GM21529 (cell line): ENCODE results near the gene STXBP4.
"Not testable (repeated sequence)": the region's sequence is repeated elsewhere in the genome, so short reads cannot be mapped to it uniquely, and the experiment has no call there.

Experiments
- ATAC-seq: cut with Tn5 transposase; IDR thresholded peaks from one replicate; pipeline ENCODE4 v1.9.1; 2021; ENCODE audit not compliant: unreplicated experiment

STXBP4 gene

DNA sequence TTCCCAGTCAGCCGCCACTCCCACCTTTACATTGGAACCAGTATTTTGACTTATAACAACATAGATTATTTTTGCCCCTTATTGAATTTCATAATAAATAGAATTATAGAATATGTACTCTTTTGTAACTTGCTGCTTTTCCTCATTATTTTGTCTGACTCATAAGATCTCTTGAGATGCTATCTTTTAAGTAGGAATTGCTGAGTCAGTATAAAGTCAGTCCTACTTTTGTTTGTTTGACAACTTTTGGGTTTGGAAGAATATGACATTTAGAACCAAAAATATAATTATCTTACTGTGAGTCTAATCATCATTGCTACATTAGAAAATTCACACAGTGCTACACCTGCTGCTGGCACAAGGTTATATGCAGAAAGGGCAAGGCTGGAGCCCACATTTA is 69.7 kb downstream of the STXBP4 start:
- ATAC-seq = no peak

- ATAC-seq = no peak
Measured at GRCh38 chr17:55040611-55041010, 72.0 kb downstream of the STXBP4 start.

- no peak for ATAC-seq
Measured at GRCh38 chr17:55053855-55054254, 85.3 kb downstream of the STXBP4 start.

GRCh38 chr17:55054429-55054828 is 85.9 kb downstream of the STXBP4 start:
- no peak for ATAC-seq

DNA sequence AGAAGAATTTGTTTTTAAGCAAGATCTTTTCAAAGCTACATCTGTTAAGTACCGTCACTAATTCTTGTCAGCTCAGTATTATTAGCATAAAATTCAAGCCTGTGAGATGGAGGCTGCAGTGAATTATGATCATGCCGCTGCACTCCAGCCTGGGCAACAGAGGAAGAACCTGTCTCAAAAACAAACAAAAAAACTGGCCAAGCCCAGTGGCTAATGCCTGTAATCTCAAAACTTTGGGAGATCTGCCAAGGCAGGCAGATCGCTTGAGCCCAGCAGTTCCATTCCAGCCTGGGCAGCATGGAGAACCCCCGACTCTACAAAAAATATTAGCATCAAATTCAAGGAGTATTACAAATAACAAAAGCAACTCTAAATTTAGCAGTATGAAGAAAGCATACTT is 88.0 kb downstream of the STXBP4 start:
- ATAC-seq = no peak

GRCh38 chr17:55057184-55057583 is 88.6 kb downstream of the STXBP4 start:
- no peak for ATAC-seq

DNA sequence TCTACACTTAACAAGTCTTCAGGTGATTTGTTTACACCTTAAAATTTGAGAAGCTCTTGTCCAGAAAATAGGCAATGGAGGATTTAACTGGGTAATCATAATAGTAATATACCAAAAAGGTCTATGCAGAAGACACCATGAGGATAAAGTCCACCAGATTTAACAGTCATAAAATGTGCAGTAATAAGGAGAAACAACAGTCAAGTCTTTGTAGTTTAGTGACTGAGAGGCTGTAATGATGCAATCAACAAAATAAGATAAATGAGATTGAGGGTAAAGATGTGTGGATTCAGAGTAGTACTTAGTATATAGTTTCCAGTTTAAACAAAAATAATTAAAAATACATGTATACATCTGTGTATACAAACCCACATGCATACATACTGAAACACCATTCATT is 91.2 kb downstream of the STXBP4 start:
- ATAC-seq = no peak

DNA sequence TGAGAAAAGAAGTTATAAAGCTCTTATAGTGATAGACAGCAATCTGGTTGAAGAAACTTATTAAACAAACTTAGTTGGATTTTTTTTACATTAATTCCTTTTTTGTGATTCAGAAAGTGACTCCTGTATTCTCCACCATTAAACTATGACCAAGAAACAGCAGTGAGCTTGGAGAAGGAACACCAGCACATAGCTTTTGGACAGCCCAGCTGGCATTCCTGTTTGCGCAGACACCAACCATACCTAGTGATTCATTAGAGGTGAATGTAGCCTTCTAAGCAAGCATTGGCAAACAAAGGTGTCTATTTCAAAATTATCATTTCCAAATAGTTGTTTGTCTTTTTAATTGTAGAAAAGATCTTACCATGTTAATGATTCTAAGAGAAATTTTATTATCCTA is 94.4 kb downstream of the STXBP4 start:
- no peak for ATAC-seq

- ATAC-seq = no peak
Measured at GRCh38 chr17:55063885-55064874, 95.6 kb downstream of the STXBP4 start.

DNA sequence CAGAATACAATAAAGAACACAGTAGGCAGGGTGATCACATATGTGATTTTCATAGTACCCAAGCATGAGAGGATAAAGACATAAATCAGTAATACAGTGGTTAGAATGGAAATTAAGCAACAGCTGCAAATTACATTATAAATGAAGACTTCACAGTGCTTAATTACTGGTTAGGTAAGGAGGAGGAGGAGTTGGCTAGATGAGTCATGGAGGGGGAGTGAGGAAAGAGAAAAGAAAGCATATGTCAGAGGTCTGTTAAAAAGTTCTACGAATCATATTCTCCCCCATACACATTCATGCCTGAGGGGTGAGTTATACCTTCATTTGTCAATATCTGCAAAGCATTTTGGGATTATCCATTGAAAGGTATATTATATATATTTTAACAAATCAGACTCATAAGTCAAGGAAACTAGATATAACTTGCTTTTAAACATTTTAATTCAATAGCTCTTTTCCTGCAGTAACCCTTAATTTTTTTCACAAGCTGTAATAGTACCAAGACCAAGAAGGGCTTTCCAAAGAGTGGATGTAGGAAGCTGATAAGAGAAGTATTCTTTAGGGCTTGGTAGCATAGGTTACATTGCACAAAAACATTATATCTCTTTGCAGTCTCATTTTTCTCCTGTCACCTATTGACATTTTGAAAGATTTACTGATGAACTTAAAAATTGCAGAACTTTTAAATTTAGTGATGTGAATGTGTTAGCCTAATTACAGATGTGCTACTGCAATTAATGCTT is 99.3 kb downstream of the STXBP4 start:
- ATAC-seq = no peak

GRCh38 chr17:55068862-55069811 is 100.6 kb downstream of the STXBP4 start:
- ATAC-seq = no peak

GRCh38 chr17:55069983-55070529 is 101.5 kb downstream of the STXBP4 start:
- ATAC-seq = no peak

GRCh38 chr17:55072898-55073297 is 104.3 kb downstream of the STXBP4 start:
- no peak for ATAC-seq

DNA sequence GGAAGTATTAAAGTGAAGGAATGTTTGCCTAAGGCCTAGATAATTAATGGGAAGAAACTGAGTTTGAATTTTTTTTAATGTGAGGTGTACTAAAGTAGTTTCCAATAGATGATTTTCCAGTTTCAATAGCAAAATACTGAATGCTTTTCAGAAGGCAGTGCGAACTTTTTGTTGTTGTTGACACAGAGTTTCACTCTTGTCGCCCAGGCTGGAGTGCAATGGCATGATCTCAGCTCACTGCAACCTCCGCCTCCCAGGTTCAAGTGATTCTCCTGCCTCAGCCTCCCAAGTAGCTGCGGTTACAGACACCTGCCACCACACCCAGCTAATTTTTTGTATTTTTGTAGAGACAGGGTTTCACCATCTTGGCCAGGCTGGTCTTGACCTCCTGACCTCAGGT is 104.9 kb downstream of the STXBP4 start:
- not testable (repeated sequence) for ATAC-seq

DNA sequence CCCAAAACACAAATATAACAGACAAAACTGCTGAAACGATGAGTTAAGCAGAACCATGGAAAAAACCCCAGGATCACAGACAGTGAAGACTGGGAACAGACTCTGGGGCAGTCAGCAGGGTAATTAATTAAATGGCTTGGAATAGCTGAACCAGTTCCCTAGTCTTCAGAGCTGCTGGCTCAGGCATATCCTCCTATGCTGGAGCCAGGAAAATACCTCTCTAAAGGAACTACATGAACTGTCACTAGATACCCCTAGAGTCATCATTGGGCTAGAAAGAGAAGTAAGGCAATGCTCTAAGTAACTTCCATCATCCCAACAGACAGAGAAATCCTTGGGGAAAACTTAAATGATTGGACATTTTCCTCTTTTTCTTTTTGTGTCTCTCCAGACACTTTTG is 113.0 kb downstream of the STXBP4 start:
- no peak for ATAC-seq

- no peak for ATAC-seq
Measured at GRCh38 chr17:55086635-55087058, 118.1 kb downstream of the STXBP4 start.

DNA sequence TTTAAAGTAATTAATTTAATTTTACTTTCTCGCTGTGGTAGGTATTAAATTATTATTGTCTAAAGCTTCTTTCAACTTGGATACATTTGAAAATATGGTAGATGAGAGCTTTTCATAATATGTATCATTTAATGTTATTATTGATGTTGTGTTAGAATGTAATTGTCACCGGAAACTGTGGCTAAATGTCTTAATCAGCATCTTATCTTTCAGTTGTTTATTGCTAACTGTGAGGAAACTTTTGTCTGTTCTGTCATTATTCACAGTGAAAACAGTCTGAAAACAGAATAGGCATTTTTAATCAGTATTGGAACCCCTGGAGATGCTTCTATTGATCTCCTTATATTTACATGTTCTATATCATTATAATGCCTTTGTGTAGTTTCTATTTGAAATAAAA is 120.7 kb downstream of the STXBP4 start:
- no peak for ATAC-seq

GRCh38 chr17:55090079-55090492 is 121.5 kb downstream of the STXBP4 start:
- peak; percentile 98 for ATAC-seq

GRCh38 chr17:55093353-55093752 is 124.8 kb downstream of the STXBP4 start:
- ATAC-seq = no peak

- ATAC-seq = no peak
Measured at GRCh38 chr17:55098765-55099164, 130.2 kb downstream of the STXBP4 start.

GRCh38 chr17:55110521-55110920 is 142.0 kb downstream of the STXBP4 start:
- ATAC-seq = no peak
